Measurements from ENCODE around the gene LRRC8D.

The LRRC8D gene

GRCh38 chr1:89942825-89943658 lies 122.2 kb downstream of the LRRC8D start:
- DNase-seq, result peak; percentile 68

- no peak for DNase-seq
Observed at GRCh38 chr1:89943846-89944781, 123.3 kb downstream of the LRRC8D start.

- peak; percentile 79 for DNase-seq
Observed at GRCh38 chr1:89945852-89946476, 125.1 kb downstream of the LRRC8D start.

DNA sequence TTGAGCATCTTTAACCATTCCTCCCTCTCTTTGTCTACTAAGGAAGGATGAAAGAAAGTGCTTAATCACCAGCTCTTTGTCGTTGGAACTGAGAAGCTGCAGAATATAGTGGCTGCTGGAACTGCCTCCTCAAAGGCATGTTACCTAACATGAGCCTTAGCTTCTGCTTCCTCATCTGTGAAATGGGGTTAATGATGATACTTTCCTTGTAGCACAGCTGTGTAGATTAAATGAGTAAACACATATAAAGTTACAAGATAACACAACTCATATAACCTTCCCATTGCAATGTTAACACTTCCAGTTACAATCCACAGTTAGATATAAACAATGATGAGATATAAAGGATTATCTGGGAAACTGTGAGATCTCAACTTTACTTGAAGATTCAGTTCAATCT lies 125.7 kb downstream of the LRRC8D start:
- no peak for DNase-seq

GRCh38 chr1:89948722-89949345 lies 128.0 kb downstream of the LRRC8D start:
- no peak for DNase-seq

- peak; percentile 68 for DNase-seq
Observed at GRCh38 chr1:89949991-89950624, 129.3 kb downstream of the LRRC8D start.

GRCh38 chr1:89950703-89951102 lies 129.9 kb downstream of the LRRC8D start:
- DNase-seq, result peak; percentile 22

GRCh38 chr1:89951766-89952604 lies 131.2 kb downstream of the LRRC8D start:
- no peak for DNase-seq

DNA sequence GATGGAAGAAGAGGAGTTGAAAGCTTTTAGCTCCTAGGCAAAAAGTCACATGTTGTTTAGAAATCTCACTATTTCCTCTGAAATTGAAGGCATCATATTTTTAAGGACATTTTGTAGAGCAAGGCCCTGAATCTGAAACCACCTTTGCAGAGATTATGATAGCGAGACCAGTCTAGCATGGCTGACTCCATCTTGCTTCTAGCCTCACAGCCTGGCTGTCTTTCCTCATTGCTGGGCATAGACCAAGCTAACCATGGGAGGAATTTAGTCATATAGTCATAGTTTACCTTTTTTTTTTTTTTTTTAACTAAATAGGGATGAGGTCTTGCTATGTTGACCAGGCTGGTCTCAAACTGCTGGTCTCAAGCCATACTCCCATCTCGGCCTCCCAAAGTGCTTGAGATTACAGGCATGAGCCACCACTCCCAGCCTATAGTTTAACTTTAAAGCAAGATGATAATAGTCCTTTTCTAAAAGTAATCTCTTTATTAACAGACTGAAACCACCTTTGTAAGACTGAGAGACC lies 131.8 kb downstream of the LRRC8D start:
- no peak for DNase-seq

DNA sequence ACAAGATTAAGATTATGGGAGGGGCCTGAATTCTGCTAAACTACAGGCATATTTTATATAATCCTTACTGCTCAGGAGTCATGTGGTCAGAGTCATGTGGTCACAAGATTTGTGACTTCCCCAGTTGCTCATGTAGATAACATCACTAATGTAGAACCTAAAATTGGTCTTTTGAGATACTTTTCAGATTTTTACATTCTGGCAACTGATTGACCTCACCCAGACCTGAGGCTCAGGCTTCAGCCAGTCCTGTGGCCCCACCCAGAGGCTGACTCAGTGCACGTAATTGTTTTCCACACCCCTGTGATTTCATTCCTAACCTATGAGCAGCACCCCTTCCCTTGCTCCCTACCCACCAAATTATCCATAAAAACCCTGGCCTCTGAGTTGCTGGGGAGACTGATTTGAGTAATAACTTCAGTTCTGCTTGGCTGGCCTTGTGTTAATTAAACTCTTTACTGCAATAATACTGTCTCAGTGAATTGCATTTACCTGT lies 132.3 kb downstream of the LRRC8D start:
- DNase-seq, result peak; percentile 96

GRCh38 chr1:89953929-89954328 lies 133.1 kb downstream of the LRRC8D start:
- no peak for DNase-seq

GRCh38 chr1:89954401-89954800 lies 133.6 kb downstream of the LRRC8D start:
- DNase-seq, result peak; percentile 83

DNA sequence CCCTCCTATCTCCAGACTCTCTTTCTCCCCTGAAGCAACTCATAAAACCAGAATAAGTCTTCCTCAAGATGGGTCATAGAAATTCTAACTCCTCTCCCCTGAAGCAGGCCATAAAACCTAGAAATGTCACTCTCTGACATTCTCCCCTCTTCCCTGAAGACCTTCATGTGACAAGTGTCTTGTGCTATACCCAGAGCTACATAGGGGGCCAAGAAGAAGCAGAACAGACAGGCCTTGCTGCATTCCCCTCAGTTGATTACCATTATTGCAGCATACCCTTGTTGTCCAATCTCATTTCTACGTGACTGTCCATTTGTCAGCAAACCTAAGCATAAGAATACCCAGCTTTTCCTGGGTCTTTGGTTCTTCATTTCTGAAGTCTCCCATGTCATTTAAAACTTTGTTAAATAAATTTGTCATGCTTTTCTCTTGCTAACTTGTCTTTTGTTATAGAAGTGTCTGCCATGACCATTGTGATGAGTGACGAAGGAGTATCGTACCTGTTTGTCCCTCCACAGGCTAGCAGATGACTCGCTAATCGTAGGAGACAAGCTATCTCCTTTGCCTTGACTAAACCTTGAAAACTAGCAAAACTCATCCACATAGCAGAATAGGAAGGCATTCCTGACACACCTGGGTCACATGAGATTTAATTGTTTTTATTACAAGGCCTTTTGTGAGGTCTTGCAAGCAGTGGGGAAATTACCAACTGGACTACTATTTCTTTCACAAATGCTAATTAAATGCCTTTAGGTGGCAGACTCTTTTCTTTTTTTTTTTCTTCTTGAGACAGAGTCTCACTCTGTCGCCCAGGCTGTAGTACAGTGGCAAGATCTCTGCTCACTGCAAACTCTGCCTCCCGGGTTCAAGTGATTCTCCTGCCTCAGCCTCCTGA lies 134.7 kb downstream of the LRRC8D start:
- DNase-seq, result no peak

DNA sequence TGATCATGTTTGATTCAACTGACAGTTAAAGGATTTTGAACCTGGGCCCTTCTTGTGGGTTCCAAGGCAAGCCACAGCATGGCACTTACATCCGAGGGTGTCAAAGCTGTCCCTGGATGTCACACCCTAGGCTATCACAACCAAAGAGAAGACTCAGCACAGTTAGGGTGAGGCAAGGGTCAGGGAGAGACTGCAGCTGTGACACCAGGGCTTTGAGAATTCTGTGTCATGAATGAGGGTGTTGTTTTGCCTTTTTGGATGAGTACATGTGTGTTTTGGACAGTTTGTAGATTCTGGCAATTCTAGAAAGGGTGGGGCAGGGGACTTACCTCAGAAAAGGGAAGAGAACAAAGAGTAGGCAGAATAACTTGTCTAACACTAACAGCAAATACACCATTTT lies 136.3 kb downstream of the LRRC8D start:
- no peak for DNase-seq

DNA sequence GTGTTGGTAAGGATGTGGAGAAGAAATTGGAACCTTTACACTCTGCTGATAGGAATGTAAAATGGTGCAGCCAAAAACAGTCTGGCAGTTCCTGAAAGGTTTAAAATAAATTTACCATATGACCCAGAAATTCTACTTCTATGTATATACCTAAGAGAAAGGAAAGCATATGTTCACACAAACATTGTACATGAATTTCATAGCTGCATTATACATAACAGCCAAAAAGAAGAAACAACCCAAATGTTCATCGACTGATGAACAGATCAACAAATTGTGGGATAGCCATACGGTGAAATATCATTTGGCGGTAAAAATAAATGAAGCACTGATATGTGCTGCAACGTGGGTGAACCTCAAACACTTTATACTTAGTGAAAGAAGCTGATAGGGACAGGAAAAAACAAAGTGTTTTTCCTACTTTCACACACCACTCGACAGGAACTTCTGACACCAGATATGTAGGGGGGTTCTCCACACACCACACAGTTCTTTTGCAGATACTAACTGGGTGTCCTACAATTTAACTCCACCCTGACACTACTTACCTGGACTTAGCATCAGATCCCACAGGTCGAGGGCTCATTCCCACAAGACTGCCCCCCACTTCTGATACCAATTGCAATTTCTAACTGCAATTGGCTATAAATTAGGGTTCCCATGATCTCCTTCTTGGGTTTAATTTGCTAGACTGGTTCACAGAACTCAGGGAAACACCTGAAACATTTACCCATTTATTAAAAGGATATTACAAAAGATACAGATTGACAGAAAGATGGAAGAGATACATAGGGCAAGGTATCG lies 138.2 kb downstream of the LRRC8D start:
- no peak for DNase-seq

DNA sequence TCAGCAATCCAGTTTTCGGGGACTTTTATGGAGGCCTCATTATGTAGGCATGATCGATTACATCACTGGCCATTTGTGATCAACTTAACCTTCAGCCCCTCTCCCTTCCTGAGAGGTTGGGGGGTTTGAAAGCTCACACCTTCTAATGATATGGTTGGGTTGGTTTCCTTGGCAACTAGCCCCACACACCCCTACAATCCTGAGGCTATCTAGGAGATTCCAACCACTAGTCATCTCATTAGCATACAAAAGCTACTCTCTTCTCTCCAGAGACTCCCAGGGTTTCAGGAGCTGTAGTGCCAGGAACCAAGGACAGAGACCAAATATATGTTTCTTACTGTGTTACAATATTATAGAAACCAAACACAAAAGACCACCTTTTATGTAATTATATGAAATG lies 138.9 kb downstream of the LRRC8D start:
- DNase-seq, result no peak

DNA sequence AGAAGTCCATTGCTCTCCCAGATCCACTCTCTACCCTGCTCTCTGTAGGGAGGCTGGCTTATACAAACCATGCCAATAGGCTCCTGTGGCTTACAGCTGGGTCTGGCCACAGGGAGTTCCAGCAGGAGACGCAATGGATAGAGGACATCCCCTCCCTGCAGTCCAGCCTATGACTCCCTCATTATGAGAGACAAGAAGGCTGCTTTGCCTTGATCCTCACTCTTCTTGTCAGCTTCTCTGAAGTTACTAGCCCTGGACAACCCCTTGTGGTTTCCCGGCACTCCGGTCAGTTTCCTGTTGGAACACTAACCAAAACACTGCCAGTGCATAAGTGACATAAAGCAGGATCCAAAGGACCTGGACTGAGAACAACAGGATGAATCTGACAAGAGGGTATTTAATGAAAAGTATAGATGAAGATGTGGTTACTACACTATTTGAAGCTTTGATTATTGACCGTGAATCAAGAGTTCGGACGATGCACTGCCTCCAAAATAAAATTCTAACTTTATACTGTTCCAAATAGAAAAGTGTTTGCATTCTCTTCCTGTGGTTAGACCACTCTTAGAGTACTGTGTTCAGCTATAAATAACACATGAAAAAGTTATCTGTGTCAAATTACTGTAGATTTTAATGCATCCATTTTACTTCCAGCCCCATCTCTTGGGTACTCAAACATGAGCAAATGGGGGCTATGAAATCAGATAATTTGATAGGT lies 141.4 kb downstream of the LRRC8D start:
- DNase-seq, result peak; percentile 66

DNA sequence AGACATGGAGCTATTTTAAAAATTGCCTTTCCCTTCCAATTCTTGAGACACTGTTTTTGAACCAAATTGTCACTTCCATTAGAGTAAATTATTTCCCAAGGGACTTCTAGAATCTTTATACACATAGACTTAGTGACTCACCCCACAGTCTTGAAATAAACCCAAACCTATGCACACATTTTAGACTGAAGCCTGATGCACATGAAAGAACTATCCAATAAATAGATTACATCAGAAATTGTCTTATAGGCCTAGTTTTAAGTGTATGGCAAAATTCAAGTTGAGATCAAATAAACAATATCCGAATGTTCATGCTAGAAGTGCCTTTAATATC lies 141.9 kb downstream of the LRRC8D start:
- no peak for DNase-seq

Data from islet precursor cell (in vitro differentiated cells).